Endodermal cell (in vitro differentiated cells): ENCODE measurements around the gene LSR. TPM values are rescaled to one million over a fixed set of nuclear protein-coding genes. Genes with fewer than 3 reads are reported as not detected.

Source experiments
- DNase-seq: peaks from one replicate; pipeline ENCODE4 v3.0.0-alpha.2; 2017
- H3K27ac ChIP-seq: 2 replicates; pipeline ENCODE4 v1.5.1; 2013; ENCODE audit warnings: mild to moderate bottlenecking, low read depth, low read length, moderate library complexity
- H3K27me3 ChIP-seq: 2 replicates; pipeline ENCODE4 v1.6.1; 2013; ENCODE audit warnings: mild to moderate bottlenecking, low read length, moderate library complexity; ENCODE audit not compliant: insufficient read depth, control insufficient read depth, poor library complexity, severe bottlenecking
- H3K36me3 ChIP-seq: 2 replicates; pipeline ENCODE4 v1.7.0; 2013; ENCODE audit warnings: mild to moderate bottlenecking, low read length, moderate library complexity; ENCODE audit not compliant: control insufficient read depth, insufficient read depth
- H3K4me1 ChIP-seq: one replicate; pipeline ENCODE4 v1.7.0; 2013; ENCODE audit warnings: low read length; ENCODE audit not compliant: control insufficient read depth, insufficient read depth
- H3K4me3 ChIP-seq: 2 replicates; pipeline ENCODE4 v1.5.1; 2013; ENCODE audit warnings: mild to moderate bottlenecking, low read length, moderate library complexity
- H3K9ac ChIP-seq: 2 replicates; pipeline ENCODE4 v1.6.1; 2013; ENCODE audit warnings: mild to moderate bottlenecking, low read length, moderate library complexity; ENCODE audit not compliant: poor library complexity, severe bottlenecking; ENCODE audit errors: extremely low read depth
- H3K9me3 ChIP-seq: 2 replicates; pipeline ENCODE4 v1.6.1; 2013; ENCODE audit warnings: mild to moderate bottlenecking, low read length, moderate library complexity; ENCODE audit not compliant: control insufficient read depth
- H3K27ac Mint-ChIP-seq: 2 replicates; pipeline ENCODE4 v1.8.0; 2020; ENCODE audit warnings: mixed read lengths
- H3K27me3 Mint-ChIP-seq: 2 replicates; pipeline ENCODE4 v1.8.0; 2021; ENCODE audit warnings: mild to moderate bottlenecking, mixed read lengths; ENCODE audit not compliant: insufficient read depth
- H3K36me3 Mint-ChIP-seq: 2 replicates; pipeline ENCODE4 v1.8.0; 2020; ENCODE audit warnings: low read depth, mixed read lengths
- H3K4me1 Mint-ChIP-seq: 2 replicates; pipeline ENCODE4 v1.8.0; 2020; ENCODE audit warnings: mixed read lengths
- H3K4me3 Mint-ChIP-seq: 2 replicates; pipeline ENCODE4 v1.8.0; 2020; ENCODE audit warnings: mild to moderate bottlenecking, moderate library complexity, mixed read lengths
- H3K9me3 Mint-ChIP-seq: 2 replicates; pipeline ENCODE4 v1.8.0; 2020; ENCODE audit warnings: mild to moderate bottlenecking, mixed read lengths
- CTCF ChIP-seq: fragments of 200-600 bp; sonication (generic); conservative IDR thresholded peaks from 2 replicates; pipeline ENCODE4 v1.5.0; 2021; ENCODE audit warnings: antibody characterized with exemption, mild to moderate bottlenecking
- WGBS, 2 experiments: methylation state at CpG; one replicate each; pipeline versions ENCODE4 v1.1.5 to v1.1.7; 2013; ENCODE audit warnings: missing lambda C conversion rate in 2 of 2, mixed read lengths in 1 of 2; ENCODE audit not compliant: insufficient coverage in 1 of 2, insufficient read length in 1 of 2; 5-methylcytosine and 5-hydroxymethylcytosine counted together
- total RNA-seq, 2 donors: library from RNA; stranded (reverse); fragmentation: NEBNext Ultra II Directional in 1 of 2; extraction: Animal tissue kit (Norgen Biotek cat#: 25700) in 1 of 2; gene quantifications; 2 replicates in 1 of 2; 3 replicates in 1 of 2; pipeline ENCODE4 v1.2.1, GENCODE V29; 2021

LSR gene
- total RNA-seq, 2 donors from 2014 or later, result 112 to 170 TPM

GRCh38 chr19:35265126-35265899, 16.5 kb downstream of the LSR start:
- Histone ChIP-seq H3K9me3 (no peaks in the 10 kb centered on the region), H3K9ac (no peak overlapping the region), H3K27ac (no peak overlapping the region), H3K27me3 (no peaks in the 10 kb centered on the region), H3K4me3 (no peak overlapping the region), H3K4me1 (no peaks in the 10 kb centered on the region), H3K36me3 (peaks cover 63% of the 10 kb centered on the region)
- WGBS, 2 experiments, result 89 to 96% methylated on average over 6 of the region's 6 CpGs
- Mint-ChIP-seq H3K27ac (peak overlapping the region; percentile 69), H3K4me3 (peak overlapping the region; percentile 75), H3K36me3 (peaks cover 48% of the 10 kb centered on the region), H3K27me3 (no peaks in the 10 kb centered on the region), H3K4me1 (peaks cover 15% of the 10 kb centered on the region), H3K9me3 (no peaks in the 10 kb centered on the region)
- peak; percentile 49 for DNase-seq
- no peak for TF ChIP-seq CTCF

GRCh38 chr19:35265900-35266519, 17.2 kb downstream of the LSR start:
- H3K36me3 ChIP-seq, result peaks cover 64% of the 10 kb centered on the region
- DNase-seq, result peak; percentile 49
- Mint-ChIP-seq H3K27me3 (no peaks in the 10 kb centered on the region), H3K27ac (peak overlapping the region; percentile 69), H3K4me3 (peak overlapping the region; percentile 75), H3K4me1 (peaks cover 13% of the 10 kb centered on the region), H3K9me3 (no peaks in the 10 kb centered on the region), H3K36me3 (peaks cover 50% of the 10 kb centered on the region)
- H3K9me3 ChIP-seq, result no peaks in the 10 kb centered on the region
- H3K9ac ChIP-seq, result no peak overlapping the region
- no peak overlapping the region for H3K27ac ChIP-seq
- TF ChIP-seq CTCF, result no peak
- H3K4me3 ChIP-seq, result no peak overlapping the region
- no peaks in the 10 kb centered on the region for H3K4me1 ChIP-seq
- 98% methylated on average over 6 to 10 of the region's 10 CpGs for WGBS, 2 experiments
- H3K27me3 ChIP-seq, result no peaks in the 10 kb centered on the region

GRCh38 chr19:35266520-35267352, 17.9 kb downstream of the LSR start:
- no peaks in the 10 kb centered on the region for H3K9me3 ChIP-seq
- Mint-ChIP-seq H3K27me3 (no peaks in the 10 kb centered on the region), H3K4me3 (peak overlapping the region; percentile 75), H3K9me3 (no peaks in the 10 kb centered on the region), H3K36me3 (peaks cover 53% of the 10 kb centered on the region), H3K27ac (no peak overlapping the region), H3K4me1 (peaks cover 10% of the 10 kb centered on the region)
- H3K9ac ChIP-seq, result peak overlapping the region; percentile 67
- H3K4me3 ChIP-seq, result peak overlapping the region; percentile 86
- H3K27ac ChIP-seq, result no peak overlapping the region
- TF ChIP-seq CTCF, result no peak
- H3K4me1 ChIP-seq, result no peaks in the 10 kb centered on the region
- peak; percentile 63 for DNase-seq
- H3K27me3 ChIP-seq, result no peaks in the 10 kb centered on the region
- 79 to 81% methylated on average over 23 to 39 of the region's 39 CpGs for WGBS, 2 experiments
- H3K36me3 ChIP-seq, result peaks cover 64% of the 10 kb centered on the region
